ENCODE data around the gene MEIS1. TPM values are rescaled to one million over a fixed set of nuclear protein-coding genes. Genes with fewer than 3 reads are reported as not detected.

MEIS1 gene
- total RNA-seq, 1 donor from 2014 or later, result 3.4 TPM

DNA sequence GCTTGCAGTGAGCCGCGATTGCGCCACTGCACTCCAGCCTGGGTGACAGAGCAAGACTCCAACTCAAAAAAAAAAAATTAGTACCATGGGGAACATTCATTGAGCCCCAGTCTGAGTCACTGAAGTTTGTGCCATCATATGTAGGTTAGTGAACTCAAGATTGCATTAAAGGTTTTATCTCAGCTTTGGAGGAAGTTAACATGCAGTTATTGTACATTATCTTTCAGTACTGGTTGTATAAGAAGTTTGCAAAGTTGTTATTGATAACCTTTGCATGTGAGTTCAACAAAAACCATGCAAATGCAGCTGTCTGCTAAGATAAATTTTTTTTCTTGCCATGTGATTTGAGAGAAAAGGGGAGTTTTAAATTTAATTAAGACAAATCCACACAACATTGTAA is 95.7 kb downstream of the MEIS1 start:
- peaks cover 4% of the 10 kb centered on the region for H3K9me3 Mint-ChIP-seq (ENCODE audit: unreplicated experiment)
- no peaks in the 10 kb centered on the region for H3K4me1 ChIP-seq (ENCODE audit: insufficient read depth, low read length)
- no peak for DNase-seq (ENCODE audit: low read depth)
- H3K27ac ChIP-seq (ENCODE audit: low read depth, low read length), result no peak overlapping the region
- no peaks in the 10 kb centered on the region for H4K20me1 ChIP-seq (ENCODE audit: insufficient read depth, low read length)
- no peaks in the 10 kb centered on the region for H3K27me3 ChIP-seq (ENCODE audit: insufficient read depth, low read length)
- TF ChIP-seq, protein P1, sequence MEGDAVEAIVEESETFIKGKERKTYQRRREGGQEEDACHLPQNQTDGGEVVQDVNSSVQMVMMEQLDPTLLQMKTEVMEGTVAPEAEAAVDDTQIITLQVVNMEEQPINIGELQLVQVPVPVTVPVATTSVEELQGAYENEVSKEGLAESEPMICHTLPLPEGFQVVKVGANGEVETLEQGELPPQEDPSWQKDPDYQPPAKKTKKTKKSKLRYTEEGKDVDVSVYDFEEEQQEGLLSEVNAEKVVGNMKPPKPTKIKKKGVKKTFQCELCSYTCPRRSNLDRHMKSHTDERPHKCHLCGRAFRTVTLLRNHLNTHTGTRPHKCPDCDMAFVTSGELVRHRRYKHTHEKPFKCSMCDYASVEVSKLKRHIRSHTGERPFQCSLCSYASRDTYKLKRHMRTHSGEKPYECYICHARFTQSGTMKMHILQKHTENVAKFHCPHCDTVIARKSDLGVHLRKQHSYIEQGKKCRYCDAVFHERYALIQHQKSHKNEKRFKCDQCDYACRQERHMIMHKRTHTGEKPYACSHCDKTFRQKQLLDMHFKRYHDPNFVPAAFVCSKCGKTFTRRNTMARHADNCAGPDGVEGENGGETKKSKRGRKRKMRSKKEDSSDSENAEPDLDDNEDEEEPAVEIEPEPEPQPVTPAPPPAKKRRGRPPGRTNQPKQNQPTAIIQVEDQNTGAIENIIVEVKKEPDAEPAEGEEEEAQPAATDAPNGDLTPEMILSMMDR (IDR thresholded peaks at IDR 0.05; ENCODE audit: insufficient read depth, low read depth, low read length), result no peak
- no peak for TF ChIP-seq EZH2 (IDR thresholded peaks at IDR 0.05; ENCODE audit: insufficient read depth, low read length)
- no peak overlapping the region for H3K9ac ChIP-seq (ENCODE audit: low read length)
- H3K36me3 Mint-ChIP-seq (ENCODE audit: low read depth, unreplicated experiment), result no peaks in the 10 kb centered on the region
- H3K36me3 ChIP-seq (ENCODE audit: insufficient read depth, low read length), result no peaks in the 10 kb centered on the region
- no peak overlapping the region for H3K4me3 ChIP-seq (ENCODE audit: insufficient read depth, low read depth, low read length)
- H3K27me3 Mint-ChIP-seq (ENCODE audit: low read depth, unreplicated experiment), result peaks cover 8% of the 10 kb centered on the region
- no peak overlapping the region for H3K4me3 Mint-ChIP-seq (ENCODE audit: unreplicated experiment)
- no peak for FAIRE-seq
- no peaks in the 10 kb centered on the region for H3K79me2 ChIP-seq (ENCODE audit: insufficient read depth, low read length)
- no peaks in the 10 kb centered on the region for H3K4me1 Mint-ChIP-seq (ENCODE audit: low read depth, unreplicated experiment)
- H3K27ac Mint-ChIP-seq (ENCODE audit: unreplicated experiment), result no peak overlapping the region
- H2AFZ ChIP-seq (ENCODE audit: low read depth, low read length), result no peak overlapping the region
- no peak overlapping the region for H3K4me2 ChIP-seq (ENCODE audit: low read length)
- H3K9me3 ChIP-seq (ENCODE audit: insufficient read depth, low read depth, low read length), result no peaks in the 10 kb centered on the region

DNA sequence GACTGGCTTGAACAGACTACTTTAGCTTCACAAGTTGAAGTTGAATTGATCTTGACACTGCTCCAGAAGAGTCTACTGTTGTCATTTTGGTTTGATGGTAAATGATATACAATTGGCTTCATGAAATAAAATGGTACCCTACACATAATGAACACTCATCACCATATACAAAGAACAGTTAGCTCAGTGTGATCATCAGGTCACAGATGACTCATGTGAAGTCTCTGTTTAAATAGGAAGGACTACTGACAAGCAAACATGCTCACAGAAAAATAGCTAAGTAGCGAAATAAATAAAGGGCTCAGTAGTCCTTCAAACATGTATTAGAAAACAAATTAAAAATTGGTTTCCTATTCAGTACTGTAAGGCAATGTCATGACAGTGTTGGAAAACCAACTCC is 96.2 kb downstream of the MEIS1 start:
- H3K27me3 Mint-ChIP-seq (ENCODE audit: low read depth, unreplicated experiment), result peaks cover 8% of the 10 kb centered on the region
- FAIRE-seq (no peak), DNase-seq (ENCODE audit: low read depth) (peak; percentile 22)
- H3K9me3 ChIP-seq (ENCODE audit: insufficient read depth, low read depth, low read length), result no peaks in the 10 kb centered on the region
- no peaks in the 10 kb centered on the region for H3K4me1 ChIP-seq (ENCODE audit: insufficient read depth, low read length)
- no peaks in the 10 kb centered on the region for H3K27me3 ChIP-seq (ENCODE audit: insufficient read depth, low read length)
- H3K36me3 Mint-ChIP-seq (ENCODE audit: low read depth, unreplicated experiment), result no peaks in the 10 kb centered on the region
- no peak overlapping the region for H2AFZ ChIP-seq (ENCODE audit: low read depth, low read length)
- no peak overlapping the region for H3K27ac Mint-ChIP-seq (ENCODE audit: unreplicated experiment)
- no peaks in the 10 kb centered on the region for H3K79me2 ChIP-seq (ENCODE audit: insufficient read depth, low read length)
- no peak overlapping the region for H3K4me3 ChIP-seq (ENCODE audit: insufficient read depth, low read depth, low read length)
- H3K27ac ChIP-seq (ENCODE audit: low read depth, low read length), result no peak overlapping the region
- H3K4me1 Mint-ChIP-seq (ENCODE audit: low read depth, unreplicated experiment), result no peaks in the 10 kb centered on the region
- no peak overlapping the region for H3K4me3 Mint-ChIP-seq (ENCODE audit: unreplicated experiment)
- H3K4me2 ChIP-seq (ENCODE audit: low read length), result no peak overlapping the region
- TF ChIP-seq, protein P1 (IDR thresholded peaks at IDR 0.05; ENCODE audit: insufficient read depth, low read depth, low read length), result no peak
- no peak for TF ChIP-seq EZH2 (IDR thresholded peaks at IDR 0.05; ENCODE audit: insufficient read depth, low read length)
- H3K9me3 Mint-ChIP-seq (ENCODE audit: unreplicated experiment), result peaks cover 4% of the 10 kb centered on the region
- H4K20me1 ChIP-seq (ENCODE audit: insufficient read depth, low read length), result no peaks in the 10 kb centered on the region
- no peaks in the 10 kb centered on the region for H3K36me3 ChIP-seq (ENCODE audit: insufficient read depth, low read length)
- no peak overlapping the region for H3K9ac ChIP-seq (ENCODE audit: low read length)

DNA sequence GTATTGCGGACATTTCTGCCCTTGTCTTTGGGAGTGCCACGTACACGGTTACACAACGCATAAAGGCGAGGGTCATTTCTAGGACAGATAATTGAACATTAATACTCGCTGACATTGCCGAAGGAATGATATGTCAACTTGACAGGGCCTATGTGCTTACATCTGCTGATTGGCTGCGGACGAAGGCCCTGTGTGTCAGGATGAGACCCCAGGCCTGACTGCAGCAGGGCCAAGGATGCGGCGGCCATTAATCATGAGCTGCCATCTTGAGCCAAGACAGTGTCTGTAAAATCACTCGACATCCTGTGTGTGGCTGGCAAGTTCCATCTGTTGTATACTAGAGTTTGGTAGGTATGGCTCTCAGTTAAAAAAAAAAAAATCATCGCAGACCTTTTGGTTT is 96.6 kb downstream of the MEIS1 start:
- no peaks in the 10 kb centered on the region for H3K36me3 Mint-ChIP-seq (ENCODE audit: low read depth, unreplicated experiment)
- Histone ChIP-seq H3K27me3 (ENCODE audit: insufficient read depth, low read length) (no peaks in the 10 kb centered on the region), H4K20me1 (ENCODE audit: insufficient read depth, low read length) (no peaks in the 10 kb centered on the region), H3K9ac (ENCODE audit: low read length) (no peak overlapping the region), H3K4me3 (ENCODE audit: insufficient read depth, low read depth, low read length) (no peak overlapping the region), H3K4me1 (ENCODE audit: insufficient read depth, low read length) (no peaks in the 10 kb centered on the region), H3K4me2 (ENCODE audit: low read length) (no peak overlapping the region), H3K27ac (ENCODE audit: low read depth, low read length) (no peak overlapping the region), H3K9me3 (ENCODE audit: insufficient read depth, low read depth, low read length) (no peaks in the 10 kb centered on the region), H3K79me2 (ENCODE audit: insufficient read depth, low read length) (no peaks in the 10 kb centered on the region), H3K36me3 (ENCODE audit: insufficient read depth, low read length) (no peaks in the 10 kb centered on the region), H2AFZ (ENCODE audit: low read depth, low read length) (no peak overlapping the region)
- FAIRE-seq (no peak), DNase-seq (ENCODE audit: low read depth) (no peak)
- H3K27ac Mint-ChIP-seq (ENCODE audit: unreplicated experiment), result no peak overlapping the region
- TF ChIP-seq EZH2 (IDR thresholded peaks at IDR 0.05; ENCODE audit: insufficient read depth, low read length), result no peak
- TF ChIP-seq, protein P1 (IDR thresholded peaks at IDR 0.05; ENCODE audit: insufficient read depth, low read depth, low read length), result no peak
- no peak overlapping the region for H3K4me3 Mint-ChIP-seq (ENCODE audit: unreplicated experiment)
- peaks cover 4% of the 10 kb centered on the region for H3K9me3 Mint-ChIP-seq (ENCODE audit: unreplicated experiment)
- H3K27me3 Mint-ChIP-seq (ENCODE audit: low read depth, unreplicated experiment), result peaks cover 8% of the 10 kb centered on the region
- H3K4me1 Mint-ChIP-seq (ENCODE audit: low read depth, unreplicated experiment), result no peaks in the 10 kb centered on the region

Data from astrocyte (in vitro differentiated cells and primary cell).